ENCODE results near the gene EIF2AK3.
"Not testable (repeated sequence)": the region's sequence is repeated elsewhere in the genome, so short reads cannot be mapped to it uniquely, and the experiment has no call there.

Gene EIF2AK3

DNA sequence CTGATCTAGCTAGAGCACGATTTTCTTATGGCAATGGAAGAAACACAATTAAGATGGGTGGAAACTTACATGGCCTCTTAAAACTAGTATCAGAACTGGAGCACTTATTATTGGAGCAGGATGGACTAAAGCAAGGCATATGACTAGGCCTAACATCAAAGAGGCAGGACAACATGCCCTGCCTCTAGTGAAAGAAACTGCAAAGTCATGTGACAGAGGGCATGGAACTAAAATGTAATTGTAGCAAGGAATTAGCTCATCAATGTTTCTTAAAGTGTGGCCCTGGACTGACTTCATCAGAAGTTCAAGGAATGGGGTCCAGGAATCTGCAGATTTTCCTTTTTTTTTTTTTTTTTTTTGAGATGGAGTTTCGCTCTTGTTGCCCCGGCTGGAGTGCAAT, 5.3 kb upstream of the EIF2AK3 start:
- no peak for DNase-seq

DNA sequence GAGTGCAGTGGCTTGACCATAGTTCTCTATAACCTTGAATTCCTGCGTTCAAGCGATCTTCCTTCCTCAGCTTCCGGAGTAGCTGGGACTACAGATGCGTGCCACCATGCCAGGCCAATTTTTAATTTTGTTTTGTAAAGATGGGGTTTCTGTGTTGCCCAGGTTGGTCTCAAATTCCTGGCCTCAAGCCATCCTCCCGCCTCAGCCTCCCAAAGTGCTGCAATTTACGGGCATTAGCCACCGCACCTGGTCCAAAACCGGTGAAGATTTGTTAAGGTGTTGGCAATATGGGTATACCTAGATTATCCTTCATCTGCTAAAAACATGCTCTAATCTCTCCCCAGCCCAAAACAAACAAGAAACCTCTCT, 1.3 kb upstream of the EIF2AK3 start:
- no peak for DNase-seq

DNA sequence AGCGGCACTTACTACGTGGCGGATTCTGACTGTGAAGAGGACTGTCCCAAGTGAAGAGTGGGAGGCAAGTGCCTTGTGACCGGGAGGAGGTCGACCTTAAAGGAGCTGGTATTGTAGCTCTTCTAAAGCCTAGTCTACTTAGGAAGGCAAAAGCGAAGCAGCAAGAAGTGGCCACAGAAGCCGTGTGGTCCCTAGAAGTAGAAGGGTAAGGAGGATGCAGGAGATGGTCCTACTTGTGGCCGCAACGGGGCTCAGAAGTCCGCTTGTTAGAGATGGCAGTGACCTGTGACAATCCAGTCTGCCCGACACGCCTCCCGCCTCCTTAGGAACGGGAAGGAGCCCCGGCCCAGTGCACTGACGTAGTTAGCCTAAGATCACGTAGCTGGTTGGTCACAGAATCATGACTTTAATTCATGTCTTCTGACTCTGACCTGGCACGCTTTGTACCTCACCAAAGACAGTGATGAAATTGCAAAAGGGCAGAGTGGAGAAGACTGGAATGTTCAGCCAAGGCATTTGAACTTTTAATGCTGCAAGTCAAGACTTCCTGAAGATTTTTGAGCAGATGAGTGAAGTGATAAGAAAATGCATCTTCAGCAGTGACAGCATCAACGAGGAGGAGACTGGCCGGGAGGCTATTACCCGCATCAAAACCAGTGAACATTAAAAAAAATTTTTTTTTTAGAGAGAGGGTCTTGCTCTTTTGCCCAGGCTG, 749 bp upstream of the EIF2AK3 start:
- peak in 4 of 6 experiments; percentile 66 to 79 (median 74) for DNase-seq

DNA sequence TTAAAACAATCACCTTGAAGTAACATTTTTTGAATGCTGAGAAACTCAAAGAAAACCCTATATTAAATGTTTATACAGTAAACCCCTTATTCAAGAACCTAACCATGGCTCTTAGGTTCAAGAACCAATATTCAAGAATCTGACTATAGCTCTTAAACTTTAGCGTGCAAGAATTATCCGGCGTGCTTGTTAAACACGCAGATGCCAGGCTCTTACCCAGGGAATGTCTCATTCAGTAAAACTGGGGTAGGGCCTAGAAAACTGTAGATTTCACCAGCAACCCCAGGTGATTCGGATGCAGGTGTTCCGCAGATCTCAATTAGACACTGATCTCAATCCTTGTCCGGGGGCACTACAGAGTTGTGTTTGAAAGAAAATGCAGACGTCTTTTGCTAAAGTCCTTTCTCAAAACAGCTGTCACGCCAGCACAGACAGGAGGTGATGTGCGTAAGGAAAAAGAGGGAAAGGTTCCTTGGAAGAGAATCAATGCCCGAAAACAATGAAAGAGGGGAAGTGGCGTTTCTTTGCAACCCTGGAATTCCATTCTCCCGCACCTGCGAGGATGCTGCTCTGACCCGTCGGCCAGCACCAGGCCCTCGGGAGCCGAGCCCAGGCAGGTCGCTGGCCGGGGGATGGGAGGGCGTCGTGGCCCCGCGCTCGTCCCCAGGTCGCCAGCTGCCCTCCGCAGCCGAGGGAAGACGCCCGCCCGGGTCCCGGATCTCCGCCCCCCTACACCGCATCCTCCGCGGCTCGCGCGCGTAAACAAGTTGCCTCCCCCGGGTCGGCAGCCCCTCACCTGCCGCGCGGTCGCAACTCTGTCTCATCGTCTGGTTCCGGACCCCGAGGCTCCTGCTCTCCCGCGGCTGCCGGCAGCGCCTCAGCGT, 851 bp downstream of the EIF2AK3 start:
- DNase-seq = peak; percentile 34 to 78 (median 54)

DNA sequence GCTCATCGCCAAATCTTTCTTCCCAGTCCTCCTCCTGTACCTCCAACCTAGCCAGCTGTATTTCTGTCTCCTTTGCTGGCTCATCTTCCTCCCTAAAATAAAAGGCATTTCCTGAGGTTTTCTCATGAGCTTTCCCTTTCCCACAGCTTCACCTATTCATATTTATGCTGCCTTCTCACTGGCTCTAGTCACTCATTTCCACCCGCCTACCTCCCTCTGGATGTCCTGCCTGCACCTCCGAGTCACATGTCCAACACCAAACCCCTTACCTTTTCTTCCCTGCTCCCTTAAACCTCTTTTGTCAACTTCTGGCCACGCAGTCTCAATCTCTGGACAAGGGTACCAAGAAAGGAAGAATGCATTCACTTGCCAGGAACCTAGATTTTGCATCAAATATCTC, 2.8 kb downstream of the EIF2AK3 start:
- no peak for DNase-seq

DNA sequence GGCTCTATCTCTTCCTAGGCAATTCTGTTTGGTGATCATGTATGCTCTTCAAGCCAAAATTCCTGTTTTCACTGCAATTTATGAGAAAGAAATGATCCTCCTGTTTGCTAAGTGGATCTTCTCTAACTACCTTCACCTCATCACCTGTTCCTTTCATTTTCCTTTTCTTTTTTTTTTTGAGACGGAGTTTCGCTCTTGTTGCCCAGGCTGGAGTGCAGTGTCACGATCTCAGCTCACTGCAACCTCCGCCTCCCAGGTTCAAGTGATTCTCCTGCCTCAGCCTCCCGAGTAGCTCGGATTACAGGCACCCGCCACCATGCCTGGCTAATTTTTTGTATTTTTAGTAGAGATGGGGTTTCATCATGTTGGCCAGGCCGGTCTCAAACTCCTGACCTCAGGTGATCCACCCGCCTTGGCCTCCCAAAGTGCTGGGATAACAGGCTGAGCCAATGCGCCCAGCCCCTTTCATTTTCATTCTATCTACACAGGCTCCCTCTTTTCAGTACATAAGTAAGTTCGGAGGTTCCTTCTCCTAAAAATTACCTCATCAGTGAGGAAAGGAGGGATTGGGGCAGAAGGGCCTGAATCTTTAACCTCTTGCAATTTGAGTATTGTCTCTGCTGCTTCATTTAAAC, 3.3 kb downstream of the EIF2AK3 start:
- DNase-seq = not testable (repeated sequence)

DNA sequence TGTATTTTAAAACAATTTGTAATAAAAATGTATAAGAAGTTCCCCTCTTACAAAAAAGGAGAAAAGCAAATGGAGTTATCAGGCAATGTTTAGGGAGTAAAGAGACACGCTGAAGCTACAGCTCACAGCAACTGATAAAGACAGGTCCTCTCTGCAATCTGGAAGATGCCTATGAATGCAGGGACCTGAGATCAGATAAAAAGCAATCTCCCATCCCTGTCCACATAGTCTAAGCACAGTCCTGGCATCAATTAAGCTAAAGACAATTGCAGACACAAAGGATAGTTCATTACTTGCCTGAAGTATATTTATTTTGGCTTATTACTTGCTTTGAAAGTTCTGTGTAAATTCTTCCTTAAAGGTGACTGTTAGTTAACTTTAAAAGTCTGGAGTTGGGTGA, 5.0 kb downstream of the EIF2AK3 start:
- DNase-seq = no peak

DNA sequence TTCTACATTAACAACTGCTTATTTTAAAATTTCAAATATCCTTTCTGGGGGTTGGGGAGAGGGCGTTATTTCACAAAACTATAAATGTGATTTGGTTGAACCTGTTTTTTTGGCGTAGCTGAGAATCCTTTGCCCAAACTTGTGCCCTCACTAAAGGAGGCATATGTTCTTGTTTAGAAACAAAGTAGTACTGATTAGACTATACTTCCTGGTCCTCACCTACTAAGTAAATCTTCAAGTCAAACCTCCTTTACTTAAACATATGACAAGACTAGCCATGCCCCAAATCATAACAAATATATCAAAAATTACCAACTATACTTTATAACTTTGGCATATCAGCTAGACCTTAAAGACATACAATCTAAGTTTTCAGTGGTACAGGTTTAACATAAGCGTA, 5.8 kb downstream of the EIF2AK3 start:
- DNase-seq = no peak

DNA sequence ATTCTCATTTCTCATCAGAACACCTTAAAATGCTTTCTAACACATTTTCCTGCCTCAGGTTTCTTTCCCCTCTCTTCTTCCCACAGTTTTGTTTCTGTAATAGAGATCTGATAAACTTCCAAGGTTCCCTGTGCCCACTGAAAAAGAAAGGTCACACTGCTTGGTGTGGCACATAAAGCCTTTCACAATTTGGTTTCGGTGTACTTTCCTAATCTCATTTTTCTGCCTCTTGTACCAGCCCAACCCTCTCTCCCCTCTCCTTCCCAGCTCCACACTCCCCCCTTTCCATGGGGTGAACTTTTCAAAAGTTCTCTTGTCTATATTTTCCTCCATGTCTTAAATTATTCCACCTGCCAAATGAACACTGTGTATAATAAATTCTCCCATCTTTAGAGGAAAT, 7.2 kb downstream of the EIF2AK3 start:
- no peak for DNase-seq

DNA sequence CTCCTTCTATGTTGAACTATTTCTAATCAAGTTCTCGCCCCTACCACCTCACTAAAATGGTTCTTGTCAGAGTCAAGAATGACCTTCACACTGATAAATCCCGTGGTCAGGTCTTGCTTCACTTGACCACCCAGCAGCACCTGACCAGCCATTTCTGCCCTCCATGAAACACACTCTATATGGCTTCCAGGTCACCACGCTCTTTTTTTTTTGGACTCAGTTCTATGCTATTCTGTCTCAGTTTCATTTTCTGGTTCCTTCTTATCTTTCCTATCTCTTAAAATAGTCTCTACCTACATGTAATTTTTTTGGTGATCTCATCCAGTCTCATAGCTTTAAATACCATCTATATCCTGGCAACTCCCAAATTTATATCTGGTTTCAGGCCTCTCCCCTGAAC, 11.4 kb downstream of the EIF2AK3 start:
- DNase-seq = no peak

DNA sequence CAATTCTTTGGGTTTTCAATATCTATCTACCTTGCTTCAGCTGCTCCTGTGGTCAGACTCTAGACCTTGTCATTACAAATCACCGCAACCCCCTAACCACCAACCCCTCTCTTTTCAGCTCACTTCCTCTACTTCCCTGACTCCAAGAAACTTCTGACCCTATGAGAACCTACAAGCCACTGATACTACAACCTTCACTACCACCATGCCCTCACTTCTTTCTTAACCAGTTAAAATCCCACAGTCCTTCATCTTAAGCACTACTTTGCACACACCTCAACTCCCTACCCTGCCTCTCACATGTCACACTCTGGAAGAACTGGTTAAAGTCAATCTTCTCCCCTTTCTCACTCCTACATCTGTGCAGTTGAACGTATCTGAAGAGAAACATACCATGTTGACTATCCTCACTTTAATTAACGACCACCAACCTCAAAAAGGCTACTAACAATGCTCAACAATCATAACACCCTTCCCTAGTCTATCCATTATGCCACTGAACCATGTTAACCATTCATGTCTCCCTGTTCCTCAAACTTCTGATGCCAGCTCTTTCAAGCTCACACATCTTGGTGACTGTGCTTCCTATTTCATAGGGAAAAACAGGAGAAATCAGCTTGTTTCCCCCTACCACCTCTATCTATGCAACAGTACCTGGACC, 12.6 kb downstream of the EIF2AK3 start:
- DNase-seq = no peak

DNA sequence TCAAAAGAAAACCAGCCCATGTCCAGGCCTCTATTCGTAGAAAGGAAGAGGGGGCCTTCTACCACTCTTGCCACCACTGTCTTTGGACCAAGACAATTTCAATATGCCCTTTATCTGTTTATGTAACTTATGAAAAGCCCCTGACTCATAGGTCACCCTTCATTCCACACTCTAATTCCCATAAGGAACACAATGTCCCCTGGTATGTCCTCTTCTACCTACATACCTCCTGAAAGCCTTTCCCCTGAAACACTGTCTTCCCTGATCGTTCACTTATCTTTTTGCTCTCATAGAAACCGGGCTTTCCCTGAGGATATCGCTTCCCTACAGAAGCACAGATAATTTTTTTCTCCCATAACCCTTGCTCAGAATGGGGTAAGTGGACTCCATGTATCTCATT, 13.3 kb downstream of the EIF2AK3 start:
- DNase-seq = no peak

DNA sequence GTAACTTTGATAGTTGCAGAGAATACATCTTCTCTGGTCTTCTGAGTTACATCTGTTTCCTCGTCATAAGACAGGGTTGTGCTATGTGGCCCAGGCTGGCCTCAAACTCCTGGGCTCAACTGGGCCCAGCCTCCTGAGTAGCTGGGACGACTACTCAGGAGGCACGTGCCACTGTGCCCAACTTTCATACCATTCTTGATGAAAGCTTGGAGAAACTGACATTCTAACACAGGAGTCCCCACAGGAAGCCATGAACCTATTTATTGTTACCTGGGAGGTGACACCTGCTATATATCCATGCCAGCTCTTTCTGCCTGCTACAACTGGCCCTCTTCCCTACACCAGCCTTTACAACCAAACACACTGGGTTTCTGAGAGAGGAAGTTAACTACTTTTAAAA, 19.1 kb downstream of the EIF2AK3 start:
- no peak for DNase-seq

DNA sequence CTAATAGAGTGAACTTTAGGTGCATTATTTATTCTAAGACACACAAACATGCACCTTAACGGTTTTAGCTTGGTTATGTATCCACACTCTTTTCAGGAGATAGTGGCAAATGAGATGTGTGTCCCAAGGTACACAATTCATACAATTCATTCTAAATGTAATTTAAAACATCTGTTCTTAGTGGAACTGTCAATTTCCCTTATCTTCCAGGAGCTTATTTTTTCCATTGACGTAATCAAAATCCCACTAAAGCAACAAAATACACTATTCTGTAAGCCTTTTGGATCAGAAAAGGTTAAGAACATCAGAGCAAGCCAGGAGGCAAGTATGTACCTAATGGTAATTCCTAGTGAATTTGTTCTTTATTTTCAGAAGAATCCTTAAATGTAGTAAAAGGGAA, 19.8 kb downstream of the EIF2AK3 start:
- no peak for DNase-seq

DNA sequence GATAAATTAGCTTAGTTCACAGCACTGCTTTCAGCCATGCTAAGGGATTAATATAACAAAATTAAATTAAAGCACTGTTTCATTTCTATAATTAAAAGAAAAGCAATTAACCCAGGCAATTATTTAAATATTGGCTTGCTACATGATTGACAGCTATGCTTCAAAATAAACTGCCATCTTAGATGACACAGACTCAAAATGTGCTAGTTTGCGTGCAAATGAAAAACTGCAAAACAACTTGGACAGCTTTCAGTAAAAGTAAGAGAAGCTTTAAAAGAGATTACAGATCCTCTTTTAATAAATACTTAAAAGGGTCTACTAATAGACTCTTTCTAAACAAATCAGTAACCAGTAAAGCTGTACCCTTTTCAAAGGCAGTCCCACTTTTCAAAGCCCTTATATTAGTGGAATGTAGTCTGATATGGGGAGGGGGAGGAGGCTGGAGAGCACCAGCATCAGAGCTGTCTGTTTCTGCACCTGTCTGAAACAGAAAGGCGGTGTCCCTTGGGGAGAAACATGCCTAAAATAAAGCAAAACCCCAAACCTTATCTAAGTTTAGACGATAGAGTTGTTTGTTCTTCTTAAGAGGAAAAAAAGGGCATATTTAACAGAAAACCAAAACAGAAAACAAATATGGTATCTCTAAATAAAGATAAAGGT, 20.8 kb downstream of the EIF2AK3 start:
- DNase-seq = no peak

DNA sequence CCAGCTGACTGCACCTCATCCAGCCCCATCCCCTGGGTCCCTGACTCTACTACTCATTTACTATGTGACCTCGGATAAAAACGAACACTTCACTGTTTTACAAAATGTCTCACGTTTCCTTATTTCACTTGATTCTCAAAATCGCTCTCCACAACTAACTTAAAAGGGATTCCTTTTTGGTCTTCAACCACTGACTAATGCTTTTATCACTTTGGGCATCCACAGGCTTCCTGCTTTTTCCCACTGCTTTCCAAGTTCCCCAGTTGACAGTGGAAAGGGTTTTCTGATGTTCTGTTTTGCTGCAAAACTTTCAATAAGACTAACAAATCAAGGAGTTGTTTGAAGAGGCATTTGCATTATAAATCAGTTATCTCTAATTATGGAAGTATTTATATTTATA, 24.1 kb downstream of the EIF2AK3 start:
- DNase-seq = no peak

DNA sequence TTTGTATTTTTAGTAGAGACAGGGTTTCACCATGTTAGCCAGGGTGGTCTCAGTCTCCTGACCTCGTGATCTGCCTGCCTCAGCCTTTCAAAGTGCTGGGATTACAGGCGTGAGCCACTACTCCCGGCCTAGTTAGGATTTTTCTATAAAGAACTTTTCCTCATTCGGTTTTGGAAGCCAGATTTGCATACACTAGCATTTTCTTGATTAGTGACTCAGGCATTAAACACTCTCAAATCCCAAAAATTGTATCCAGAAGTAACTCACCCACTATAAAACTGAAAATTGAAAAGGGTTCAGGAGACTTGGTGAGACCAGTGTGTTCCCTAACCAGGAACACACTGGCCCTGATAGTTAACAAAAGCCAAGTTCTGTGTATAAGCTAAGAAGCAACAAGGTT, 25.2 kb downstream of the EIF2AK3 start:
- no peak for DNase-seq

DNA sequence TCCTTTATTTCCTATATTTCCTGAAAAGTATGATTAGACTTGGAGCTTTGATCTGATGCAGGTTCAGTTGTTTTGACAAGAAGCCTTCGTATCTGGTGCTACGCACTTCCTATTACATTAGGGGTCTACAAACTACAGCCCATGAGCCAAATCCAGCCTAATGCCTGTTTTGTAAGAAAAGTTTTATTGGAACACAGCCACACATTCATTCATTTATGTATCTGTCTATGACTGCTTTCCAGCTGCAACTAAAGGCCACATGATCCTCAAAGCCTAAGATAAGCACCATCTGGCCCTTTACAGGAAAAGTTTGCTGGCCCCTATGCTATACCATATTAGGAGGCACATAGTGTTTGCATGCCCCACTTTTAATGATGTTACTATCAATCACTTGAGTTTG, 26.0 kb downstream of the EIF2AK3 start:
- no peak for DNase-seq

DNA sequence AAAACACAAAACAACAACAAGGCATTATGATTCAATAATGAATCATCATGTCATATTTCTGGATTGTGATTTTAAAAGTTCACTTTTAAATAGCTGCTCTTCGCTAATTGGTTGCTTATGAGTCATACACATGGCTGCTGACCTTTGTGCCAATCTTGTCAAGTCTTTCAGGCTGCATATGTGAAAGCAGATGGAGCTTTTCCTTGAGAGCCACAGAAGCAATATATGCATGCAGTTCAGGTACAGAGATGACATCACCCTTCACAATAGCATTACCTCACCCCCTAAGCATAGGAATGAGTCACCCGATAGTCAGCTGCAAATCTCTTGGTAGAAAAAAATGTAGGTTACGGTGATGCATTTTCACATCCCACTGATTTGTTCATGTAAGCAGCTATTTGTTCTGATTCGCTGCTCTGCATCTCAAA, 27.2 kb downstream of the EIF2AK3 start:
- DNase-seq = peak in 4 of 6 experiments; percentile 1 to 33 (median 16)

DNA sequence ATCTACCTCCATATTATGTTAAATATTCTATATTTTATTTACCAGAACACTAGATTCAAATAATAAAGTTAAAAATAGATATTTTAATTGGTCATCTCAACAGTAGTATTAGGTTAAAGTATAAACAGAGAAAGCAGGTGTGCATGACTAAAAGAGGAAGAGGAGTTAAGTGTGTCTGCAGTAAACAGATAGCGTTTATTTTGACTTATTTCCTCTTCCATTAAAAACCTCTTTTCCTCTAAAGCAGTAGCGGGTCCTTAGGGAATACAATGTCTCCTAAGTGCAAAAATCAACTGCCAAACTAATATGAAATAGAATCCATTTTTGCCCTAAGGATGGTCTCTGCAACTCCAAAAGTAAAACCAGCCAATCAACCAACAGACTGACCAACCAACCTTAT, 27.7 kb downstream of the EIF2AK3 start:
- no peak for DNase-seq

DNA sequence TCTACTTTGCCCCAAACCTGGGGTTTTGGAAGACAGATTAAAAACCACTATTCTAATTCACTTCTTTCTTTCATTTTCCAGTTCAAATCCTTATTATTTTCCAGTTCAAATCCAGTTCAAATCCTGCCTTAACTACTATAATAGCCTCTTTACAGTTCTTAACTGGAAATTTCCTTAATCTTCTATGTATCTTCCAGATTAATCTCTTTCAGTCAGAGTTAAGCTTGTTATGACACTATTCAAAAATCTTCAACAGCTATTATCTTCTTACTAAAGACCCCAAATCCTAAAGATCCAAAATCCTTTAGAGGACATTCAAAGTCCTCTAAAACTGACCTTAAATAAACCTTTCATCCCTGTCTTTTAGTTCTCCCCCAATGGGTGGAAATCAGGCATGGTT, 30.1 kb downstream of the EIF2AK3 start:
- no peak for DNase-seq

DNA sequence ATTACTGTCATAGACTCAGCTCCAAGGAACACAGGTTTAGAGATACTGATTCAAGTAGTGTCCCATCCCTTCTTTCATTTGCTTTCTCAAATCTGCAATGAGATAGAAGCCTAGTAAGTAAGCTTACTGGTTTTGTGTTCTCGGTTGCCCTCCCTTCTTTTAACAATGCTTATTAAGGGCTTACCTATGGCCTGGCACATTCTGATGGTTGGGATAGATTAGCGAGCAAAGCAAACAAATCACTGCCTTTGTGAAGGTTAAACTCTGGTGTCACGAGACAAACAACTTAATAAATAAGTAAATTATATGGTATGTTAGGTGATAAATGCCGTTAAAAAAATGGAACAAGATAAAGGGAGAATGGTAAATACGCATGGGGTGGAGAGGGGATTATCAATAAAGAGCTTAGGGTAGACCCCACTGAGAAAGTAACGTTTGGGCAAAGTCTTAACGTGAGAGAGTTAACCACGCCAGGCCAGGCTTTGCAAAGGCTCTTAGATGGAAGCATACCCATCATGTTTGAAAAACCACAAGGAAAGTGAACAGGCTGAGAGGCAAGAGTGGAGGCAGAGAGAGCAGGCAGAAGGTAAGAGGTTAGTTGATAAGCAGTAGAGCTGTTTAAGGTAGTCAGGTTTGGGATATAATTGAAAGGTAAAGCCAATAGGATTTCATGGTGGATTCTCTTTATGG, 31.0 kb downstream of the EIF2AK3 start:
- no peak for DNase-seq

Data from stimulated activated naive CD4-positive, alpha-beta T cell (primary cell).